Immature natural killer cell (primary cell): ENCODE results near the gene CXCL12. TPM values are rescaled to one million over a fixed set of nuclear protein-coding genes. Genes with fewer than 3 reads are reported as not detected.

ENCODE experiments used
- DNase-seq, 3 donors: peaks; one replicate each; pipeline ENCODE4 v3.0.0; 2022; ENCODE audit warnings: mixed read lengths in 1 of 3
- H3K27ac Mint-ChIP-seq, 6 donors: one replicate each; pipeline ENCODE4 v1.8.0; 2020; ENCODE audit warnings: mixed read lengths in 6 of 6, mild to moderate bottlenecking in 5 of 6, inconsistent platforms in 4 of 6, moderate library complexity in 3 of 6
- H3K27me3 Mint-ChIP-seq, 3 donors: one replicate each; pipeline ENCODE4 v1.8.0; 2020 to 2021; ENCODE audit warnings: low read depth in 3 of 3, mild to moderate bottlenecking in 3 of 3, mixed read lengths in 3 of 3, moderate library complexity in 3 of 3, inconsistent platforms in 1 of 3
- H3K36me3 Mint-ChIP-seq, 3 donors: one replicate each; pipeline ENCODE4 v1.8.0; 2020; ENCODE audit warnings: mixed read lengths in 3 of 3, inconsistent platforms in 2 of 3, mild to moderate bottlenecking in 2 of 3
- H3K4me1 Mint-ChIP-seq, 2 donors: one replicate each; pipeline ENCODE4 v1.8.0; 2020; ENCODE audit warnings: inconsistent platforms in 2 of 2, mild to moderate bottlenecking in 2 of 2, mixed read lengths in 2 of 2, moderate library complexity in 1 of 2
- H3K4me3 Mint-ChIP-seq, 5 donors: one replicate each; pipeline ENCODE4 v1.8.0; 2020; ENCODE audit warnings: mild to moderate bottlenecking in 5 of 5, mixed read lengths in 5 of 5, inconsistent platforms in 3 of 5, moderate library complexity in 3 of 5
- H3K9me3 Mint-ChIP-seq, 6 donors: one replicate each; pipeline ENCODE4 v1.8.0; 2020; ENCODE audit warnings: mild to moderate bottlenecking in 6 of 6, mixed read lengths in 6 of 6, inconsistent platforms in 4 of 6, moderate library complexity in 3 of 6
- polyA plus RNA-seq, 3 donors: library from polyadenylated mRNA; unstranded; fragments of 300-500 nt; fragmentation: Illumina TruSeq; gene quantifications; one replicate each; pipeline ENCODE4 v1.2.3, GENCODE V29; 2021

Gene CXCL12
- polyA plus RNA-seq, 3 donors from 2014 or later: not detected

DNA sequence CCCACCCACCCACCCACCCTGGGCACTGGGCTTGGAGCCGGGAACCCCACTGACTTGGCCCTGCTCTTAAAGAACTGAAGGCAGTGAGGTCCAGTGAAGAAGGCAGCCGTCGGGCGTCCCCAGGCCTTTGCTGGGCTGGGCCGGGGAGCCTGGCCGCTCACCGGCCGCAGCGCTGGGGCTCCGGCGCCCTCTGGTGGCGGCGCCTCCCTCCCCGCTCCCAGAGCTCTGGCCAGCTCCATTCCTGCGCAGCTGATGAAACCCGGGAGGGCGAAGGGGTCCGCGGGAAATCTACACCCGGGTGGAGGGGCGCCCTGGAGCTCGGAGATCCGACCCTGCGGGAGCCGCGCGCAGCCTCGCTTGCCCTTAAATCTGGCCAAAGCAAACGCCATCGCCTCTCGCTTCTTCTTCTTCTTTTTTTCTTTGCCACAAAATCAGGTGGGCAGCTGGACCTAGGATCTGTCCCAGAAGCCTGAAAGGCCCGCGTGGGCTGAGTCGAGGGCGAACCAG, 1.7 kb upstream of the CXCL12 start:
- peaks cover 9 to 23% (median 9%) of the 10 kb centered on the region in 3 donors for H3K27me3 Mint-ChIP-seq
- H3K4me3 Mint-ChIP-seq: no peak overlapping the region
- no peak overlapping the region for H3K27ac Mint-ChIP-seq
- H3K4me1 Mint-ChIP-seq: peaks cover 0 to 2% of the 10 kb centered on the region in 2 donors
- H3K9me3 Mint-ChIP-seq: no peaks in the 10 kb centered on the region
- DNase-seq: peak; percentile 27 to 42 (median 38)
- no peaks in the 10 kb centered on the region for H3K36me3 Mint-ChIP-seq

DNA sequence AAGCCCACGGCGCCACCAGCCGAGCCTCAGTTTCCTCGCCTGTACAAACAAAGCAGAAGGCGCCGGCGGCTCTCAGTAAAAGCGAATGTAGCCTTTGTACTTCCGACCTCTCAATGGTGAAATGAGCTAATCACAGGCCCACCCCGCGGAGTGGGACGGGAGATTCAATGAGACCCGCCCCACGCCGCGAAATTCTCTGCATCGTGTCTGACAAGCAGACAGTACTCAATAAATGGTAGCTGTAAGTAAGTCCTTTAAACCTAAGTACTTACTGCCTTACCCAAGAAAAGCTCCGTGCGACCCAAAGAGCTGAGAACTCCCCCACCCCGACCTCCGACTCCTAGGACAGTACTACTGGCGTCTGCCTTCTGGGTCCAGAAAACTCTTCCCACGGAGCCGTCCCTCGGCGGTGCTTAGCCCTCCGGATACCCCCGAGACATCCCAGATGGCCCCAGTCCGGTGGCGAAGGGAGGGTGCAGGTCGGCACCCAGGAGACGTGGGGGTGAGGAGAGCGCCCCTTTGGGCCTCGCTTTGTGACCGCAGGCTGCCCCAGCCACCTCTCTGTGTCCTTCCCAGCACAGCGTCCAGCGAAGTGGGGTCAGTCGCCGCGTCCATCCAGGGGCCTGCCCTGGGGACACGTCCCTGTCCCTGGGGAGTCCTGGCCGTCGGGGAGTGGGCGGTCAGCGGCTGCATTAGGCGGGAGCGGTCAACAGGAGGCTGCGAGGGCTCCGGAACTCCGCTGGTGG, 972 bp upstream of the CXCL12 start:
- no peaks in the 10 kb centered on the region for H3K36me3 Mint-ChIP-seq
- H3K27ac Mint-ChIP-seq: no peak overlapping the region
- peaks cover 0 to 2% of the 10 kb centered on the region in 2 donors for H3K4me1 Mint-ChIP-seq
- DNase-seq: no peak
- H3K4me3 Mint-ChIP-seq: peak overlapping the region in 3 of 5 donors; percentile 10 to 71 (median 13)
- peaks cover 6 to 26% (median 9%) of the 10 kb centered on the region in 3 donors for H3K27me3 Mint-ChIP-seq
- H3K9me3 Mint-ChIP-seq: no peaks in the 10 kb centered on the region

DNA sequence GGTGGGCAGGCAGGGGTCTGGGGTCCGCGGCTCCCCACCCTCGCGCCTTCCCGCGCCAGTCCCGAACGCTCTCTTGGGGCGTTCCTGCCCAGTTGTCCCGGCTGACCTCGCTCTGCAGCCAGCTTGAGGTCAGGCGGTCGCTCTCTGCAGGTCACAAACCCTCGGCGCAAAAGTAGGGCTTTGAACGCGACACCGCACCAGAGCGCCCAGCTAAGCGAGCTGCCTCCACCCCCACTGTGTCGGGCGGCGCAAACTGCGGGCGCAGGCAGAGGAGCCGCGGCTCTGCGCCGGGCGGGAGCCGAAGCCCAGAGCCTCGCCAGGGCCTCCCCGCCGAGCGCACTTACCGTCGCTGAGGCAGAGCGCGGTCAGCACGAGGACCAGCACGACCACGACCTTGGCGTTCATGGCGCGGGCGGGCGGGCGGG, 284 bp downstream of the CXCL12 start:
- peaks cover 5 to 29% (median 11%) of the 10 kb centered on the region in 3 donors for H3K27me3 Mint-ChIP-seq
- H3K4me1 Mint-ChIP-seq: peaks cover 0 to 2% of the 10 kb centered on the region in 2 donors
- no peak overlapping the region for H3K4me3 Mint-ChIP-seq

GRCh38 chr10:44383749-44384600, 922 bp downstream of the CXCL12 start:
- H3K36me3 Mint-ChIP-seq: no peaks in the 10 kb centered on the region
- H3K9me3 Mint-ChIP-seq: no peaks in the 10 kb centered on the region
- H3K27me3 Mint-ChIP-seq: peaks cover 6 to 31% (median 11%) of the 10 kb centered on the region in 3 donors
- H3K27ac Mint-ChIP-seq: no peak overlapping the region
- DNase-seq: no peak
- H3K4me1 Mint-ChIP-seq: peaks cover 0 to 2% of the 10 kb centered on the region in 2 donors
- H3K4me3 Mint-ChIP-seq: no peak overlapping the region

More for the DNA sequence above, 284 bp downstream of the CXCL12 start:
- no peak for DNase-seq
- no peaks in the 10 kb centered on the region for H3K36me3 Mint-ChIP-seq
- no peaks in the 10 kb centered on the region for H3K9me3 Mint-ChIP-seq
- H3K27ac Mint-ChIP-seq: no peak overlapping the region

DNA sequence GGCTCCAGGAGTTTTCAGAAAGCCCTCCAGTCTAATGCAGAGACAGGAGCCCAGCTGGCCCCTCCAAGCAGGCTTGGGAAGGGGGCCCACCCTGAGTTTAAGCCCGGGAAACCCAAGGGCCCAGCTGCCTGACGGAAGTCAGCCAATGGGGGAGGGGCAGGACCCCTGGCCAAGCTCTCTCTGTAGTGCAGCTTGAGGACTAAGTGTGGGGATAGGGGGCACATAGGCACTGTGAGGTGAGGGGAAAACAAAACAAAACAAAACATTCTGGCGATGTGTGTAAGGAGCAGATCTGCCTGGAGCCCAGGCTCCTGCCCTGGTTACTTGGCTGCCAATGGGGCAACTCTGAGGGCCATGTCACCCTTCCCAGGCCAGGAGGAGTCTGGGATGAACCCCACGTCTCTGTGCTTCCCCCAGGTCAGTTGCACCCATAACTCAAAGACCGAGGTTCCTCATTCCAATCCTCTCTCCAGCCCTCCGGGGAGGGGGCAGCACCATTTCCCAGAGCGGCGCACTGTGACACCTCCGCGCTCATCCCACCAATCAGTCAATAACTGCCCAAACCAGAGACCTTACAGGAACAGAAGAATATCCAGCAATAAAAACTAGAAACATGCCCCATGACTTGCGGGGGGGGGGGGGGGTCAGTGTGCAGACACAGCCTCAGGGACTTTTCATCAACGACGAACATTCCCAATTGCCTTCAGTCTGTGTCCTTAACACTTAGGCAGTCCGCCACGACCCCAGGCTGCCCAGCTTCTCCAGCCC, 1.7 kb downstream of the CXCL12 start:
- H3K27me3 Mint-ChIP-seq: peaks cover 6 to 31% (median 11%) of the 10 kb centered on the region in 3 donors
- no peaks in the 10 kb centered on the region for H3K9me3 Mint-ChIP-seq
- H3K4me1 Mint-ChIP-seq: peaks cover 0 to 2% of the 10 kb centered on the region in 2 donors
- no peak for DNase-seq
- no peaks in the 10 kb centered on the region for H3K36me3 Mint-ChIP-seq
- no peak overlapping the region for H3K4me3 Mint-ChIP-seq
- no peak overlapping the region for H3K27ac Mint-ChIP-seq

DNA sequence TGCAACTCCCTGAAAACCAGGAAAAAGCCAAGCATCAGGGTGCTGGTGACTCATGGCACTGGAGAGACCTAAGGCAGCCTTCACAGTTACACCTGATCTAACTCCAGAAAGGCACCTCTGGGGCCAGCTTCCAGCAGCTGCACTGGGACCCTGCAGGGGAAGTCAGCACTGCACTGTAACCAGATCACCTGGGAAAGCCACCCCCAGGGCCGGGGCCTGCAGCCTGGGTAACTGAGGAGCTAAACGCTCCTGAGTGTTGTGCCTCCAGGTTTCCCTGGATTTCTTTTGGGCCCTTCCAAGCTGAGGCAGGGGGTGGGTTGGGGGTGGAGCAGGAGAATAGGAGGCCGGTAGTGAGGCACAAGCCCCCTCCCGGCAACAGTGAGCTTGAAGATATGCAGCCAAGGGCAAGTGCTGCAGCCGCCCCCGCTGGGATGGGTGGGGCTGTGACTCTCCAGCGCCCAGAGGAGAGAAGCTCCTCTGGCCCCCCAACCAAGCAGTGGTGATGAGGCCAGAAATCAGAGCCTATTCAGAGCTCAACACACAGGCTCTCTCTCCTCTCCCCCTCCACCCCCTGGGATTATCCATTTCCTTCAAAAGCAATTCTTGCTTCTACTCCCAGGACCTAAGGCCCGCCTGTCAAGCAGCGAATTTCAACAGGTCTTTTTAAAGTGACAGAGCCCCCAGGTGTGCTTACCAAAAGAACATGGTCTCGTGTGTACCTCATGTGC, 2.6 kb downstream of the CXCL12 start:
- DNase-seq: no peak
- H3K4me1 Mint-ChIP-seq: peaks cover 0 to 2% of the 10 kb centered on the region in 2 donors
- no peak overlapping the region for H3K4me3 Mint-ChIP-seq
- H3K27ac Mint-ChIP-seq: no peak overlapping the region
- H3K27me3 Mint-ChIP-seq: peaks cover 6 to 31% (median 12%) of the 10 kb centered on the region in 3 donors
- no peaks in the 10 kb centered on the region for H3K36me3 Mint-ChIP-seq
- no peaks in the 10 kb centered on the region for H3K9me3 Mint-ChIP-seq

DNA sequence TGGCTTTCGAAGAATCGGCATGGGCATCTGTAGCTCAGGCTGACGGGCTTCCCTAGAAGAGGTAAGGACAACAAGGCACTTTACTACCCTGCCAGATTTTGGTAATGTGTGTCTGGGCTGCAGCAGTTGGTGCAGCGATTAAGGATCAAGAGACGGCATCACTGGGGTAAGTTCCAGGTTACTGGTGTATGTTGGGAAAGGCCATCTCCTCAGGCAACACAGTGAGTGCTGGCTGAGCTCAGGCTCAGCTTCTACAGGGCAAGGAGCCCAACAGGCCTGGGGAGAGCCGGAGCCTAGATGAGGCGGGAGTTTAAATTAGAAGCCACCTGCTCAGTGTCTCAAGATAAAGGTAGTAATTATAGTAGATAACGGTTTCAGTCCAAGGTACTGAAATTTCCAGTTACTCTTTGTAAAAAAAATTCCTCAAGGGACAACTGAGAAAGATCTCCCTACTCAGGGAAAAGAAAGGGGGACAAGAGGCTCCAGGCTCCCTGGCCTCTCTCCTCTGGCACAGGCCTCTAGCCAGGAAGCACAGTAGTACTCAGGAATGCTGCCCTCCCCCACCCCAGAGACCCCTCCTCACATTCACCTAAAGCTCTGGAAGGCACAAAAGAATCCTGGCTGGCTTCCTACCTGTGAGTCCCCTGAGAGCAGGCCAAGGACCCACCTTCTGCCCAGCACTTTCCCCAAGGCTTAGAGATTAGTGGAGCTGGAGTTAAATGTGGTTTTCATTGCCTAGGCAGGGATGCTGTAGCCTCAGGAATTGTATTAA, 3.9 kb downstream of the CXCL12 start:
- no peak overlapping the region for H3K27ac Mint-ChIP-seq
- DNase-seq: no peak
- H3K27me3 Mint-ChIP-seq: peaks cover 6 to 26% (median 12%) of the 10 kb centered on the region in 3 donors
- H3K4me1 Mint-ChIP-seq: peaks cover 0 to 2% of the 10 kb centered on the region in 2 donors
- no peaks in the 10 kb centered on the region for H3K9me3 Mint-ChIP-seq
- no peaks in the 10 kb centered on the region for H3K36me3 Mint-ChIP-seq
- no peak overlapping the region for H3K4me3 Mint-ChIP-seq

- H3K4me1 Mint-ChIP-seq: no peaks in the 10 kb centered on the region
- no peaks in the 10 kb centered on the region for H3K36me3 Mint-ChIP-seq
- DNase-seq: no peak
- H3K4me3 Mint-ChIP-seq: no peak overlapping the region
- no peak overlapping the region for H3K27ac Mint-ChIP-seq
- H3K27me3 Mint-ChIP-seq: peaks cover 3 to 22% (median 8%) of the 10 kb centered on the region in 3 donors
- no peaks in the 10 kb centered on the region for H3K9me3 Mint-ChIP-seq
Measured at GRCh38 chr10:44379907-44380306, 5.0 kb downstream of the CXCL12 start.

DNA sequence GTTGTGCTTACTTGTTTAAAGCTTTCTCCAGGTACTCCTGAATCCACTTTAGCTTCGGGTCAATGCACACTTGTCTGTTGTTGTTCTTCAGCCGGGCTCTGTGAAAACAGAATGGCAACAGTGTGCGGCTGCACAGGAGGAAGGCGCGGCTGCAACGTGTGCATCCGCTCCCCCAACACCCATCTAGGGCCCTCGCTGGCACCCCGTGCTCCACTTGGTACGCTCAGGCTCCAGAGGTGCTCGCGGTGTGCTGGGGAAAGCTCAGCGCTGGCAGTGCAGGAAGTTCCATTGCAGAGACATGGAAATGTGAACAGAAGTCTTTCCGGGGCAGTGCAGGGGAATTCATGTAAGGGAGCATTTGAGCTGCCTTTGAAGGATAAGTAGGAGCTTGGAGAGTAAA, 6.3 kb downstream of the CXCL12 start:
- H3K36me3 Mint-ChIP-seq: no peaks in the 10 kb centered on the region
- H3K9me3 Mint-ChIP-seq: no peaks in the 10 kb centered on the region
- no peak overlapping the region for H3K4me3 Mint-ChIP-seq
- no peak for DNase-seq
- no peak overlapping the region for H3K27ac Mint-ChIP-seq
- H3K4me1 Mint-ChIP-seq: no peaks in the 10 kb centered on the region
- H3K27me3 Mint-ChIP-seq: peaks cover 3 to 22% (median 8%) of the 10 kb centered on the region in 3 donors

DNA sequence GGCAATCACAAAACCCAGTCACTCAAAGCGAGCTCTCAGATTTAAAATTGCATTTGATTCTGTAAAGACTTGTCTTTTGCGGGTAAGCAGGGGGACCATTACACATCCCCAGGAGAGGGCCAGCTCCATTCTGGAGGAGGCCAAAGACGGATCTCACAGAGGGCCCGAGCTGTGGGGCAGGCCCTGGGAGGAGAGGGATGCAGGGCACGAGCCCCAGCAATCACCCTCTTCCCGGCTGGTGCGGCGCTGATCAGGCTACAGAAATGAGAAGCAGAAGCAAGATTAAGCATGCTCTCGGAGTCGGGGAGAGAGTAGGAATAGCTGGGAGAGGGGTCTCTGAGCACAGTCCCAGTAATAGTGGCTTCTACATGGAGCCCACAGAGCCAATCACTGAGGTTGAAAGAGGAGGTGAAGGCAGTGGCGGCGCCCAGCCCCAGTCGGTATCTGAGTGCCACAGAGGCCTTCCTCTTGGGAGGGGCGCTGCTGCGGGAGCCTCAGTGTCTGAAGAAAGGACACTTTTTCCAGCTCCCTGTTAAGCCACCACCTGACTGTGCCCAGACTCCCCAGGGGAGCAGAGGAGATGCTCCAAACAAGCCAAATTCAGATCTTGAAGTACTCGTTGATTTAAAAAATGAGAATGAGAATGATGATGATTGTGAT, 7.1 kb downstream of the CXCL12 start:
- Mint-ChIP-seq H3K36me3 (no peaks in the 10 kb centered on the region), H3K4me1 (no peaks in the 10 kb centered on the region), H3K4me3 (no peak overlapping the region), H3K9me3 (no peaks in the 10 kb centered on the region), H3K27ac (no peak overlapping the region), H3K27me3 (peaks cover 3 to 16% (median 8%) of the 10 kb centered on the region in 3 donors)
- DNase-seq: no peak

DNA sequence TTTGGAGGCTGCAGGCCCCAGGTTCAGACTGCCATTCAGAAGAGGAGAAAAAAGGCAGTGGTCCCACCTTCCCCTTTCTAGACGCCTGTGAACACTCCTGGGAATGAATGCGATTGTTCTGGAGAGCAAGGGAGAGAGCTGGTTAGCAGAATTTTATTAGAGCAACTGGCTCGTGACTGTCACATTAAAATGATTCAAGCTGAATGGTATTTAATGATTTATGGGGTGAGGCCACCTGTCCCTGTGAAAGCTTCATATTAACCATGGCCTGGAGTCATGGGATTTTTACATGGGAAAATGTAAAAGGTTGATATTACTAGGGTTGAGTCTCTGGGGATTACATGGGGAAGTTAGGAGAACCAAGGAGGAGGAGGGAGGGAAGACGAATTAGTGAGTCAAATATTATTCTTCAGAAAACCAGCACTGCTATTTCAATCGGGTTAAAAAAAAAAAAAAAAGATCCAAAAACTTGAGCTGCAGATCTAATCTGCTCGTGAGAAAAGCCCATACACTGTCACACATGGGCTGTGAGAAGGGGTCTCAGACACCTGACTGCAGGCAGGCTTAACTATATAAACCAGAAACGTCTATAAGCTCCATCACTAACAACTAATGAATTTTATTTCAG, 8.3 kb downstream of the CXCL12 start:
- Mint-ChIP-seq H3K27me3 (peaks cover 1 to 11% (median 6%) of the 10 kb centered on the region in 3 donors), H3K27ac (no peak overlapping the region), H3K4me1 (no peaks in the 10 kb centered on the region), H3K9me3 (no peaks in the 10 kb centered on the region), H3K36me3 (no peaks in the 10 kb centered on the region), H3K4me3 (no peak overlapping the region)
- no peak for DNase-seq

- Mint-ChIP-seq H3K4me1 (no peaks in the 10 kb centered on the region), H3K4me3 (no peak overlapping the region), H3K27ac (no peak overlapping the region), H3K27me3 (peaks cover 4 to 5% (median 5%) of the 10 kb centered on the region in 3 donors), H3K36me3 (no peaks in the 10 kb centered on the region), H3K9me3 (no peaks in the 10 kb centered on the region)
- DNase-seq: no peak
Measured at GRCh38 chr10:44374155-44374554, 10.7 kb downstream of the CXCL12 start.
